Suprapubic skin (tissue), 4 donors: ENCODE measurements around the gene MAIP1.

Source experiments
- CTCF ChIP-seq, 2 donors: fragments of 200-600 bp in 1 of 2; fragments of 450-650 bp in 1 of 2; sonication (generic) in 1 of 2; IDR thresholded peaks; one replicate each; pipeline ENCODE4 v1.5.1; 2016 to 2019; ENCODE audit warnings: antibody characterized with exemption in 2 of 2, mild to moderate bottlenecking in 1 of 2, moderate library complexity in 1 of 2
- EP300 ChIP-seq: sonication (generic); formaldehyde crosslinking; IDR thresholded peaks from one replicate; pipeline ENCODE4 v1.6.1; 2017; ENCODE audit warnings: antibody characterized with exemption
- POLR2AphosphoS5 ChIP-seq, 3 donors: sonication (generic); formaldehyde crosslinking; IDR thresholded peaks; one replicate each; pipeline ENCODE4 v1.6.1; 2017; ENCODE audit warnings: antibody characterized with exemption in 3 of 3

DNA sequence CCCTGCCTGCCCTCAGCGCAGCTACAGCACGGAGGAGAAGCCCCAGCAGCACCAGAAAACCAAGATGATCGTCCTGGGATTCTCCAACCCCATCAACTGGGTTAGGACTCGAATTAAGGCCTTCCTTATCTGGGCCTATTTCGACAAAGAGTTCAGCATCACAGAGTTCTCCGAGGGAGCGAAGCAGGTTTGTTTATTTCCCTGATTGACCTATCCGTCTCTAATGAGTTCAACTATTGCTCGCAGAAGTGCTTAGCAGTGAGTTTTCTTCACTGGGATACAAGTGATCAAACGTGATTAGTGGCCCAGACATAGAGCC lies 639 bp downstream of the MAIP1 start:
- TF ChIP-seq CTCF (IDR thresholded peaks at IDR 0.05) (no peak), POLR2AphosphoS5 (IDR thresholded peaks at IDR 0.05) (no peak), EP300 (no peak)
